Fibroblast of the aortic adventitia (primary cell): ENCODE data around the gene TRIM9. TPM values are rescaled to one million over a fixed set of nuclear protein-coding genes. Genes with fewer than 3 reads are reported as not detected.

Experiments
- DNase-seq: peaks from one replicate; pipeline ENCODE4 v3.0.0-alpha.2; 2010; ENCODE audit warnings: low read depth
- H3K4me3 ChIP-seq: 2 replicates; pipeline ENCODE4 v1.5.1; 2011; ENCODE audit warnings: low read depth, mild to moderate bottlenecking, control low read depth, low read length, moderate library complexity
- total RNA-seq: library from RNA; depleted of rRNA; stranded (reverse); fragments of >200 nt; gene quantifications from 2 replicates; pipeline ENCODE4 v1.2.3, GENCODE V29; 2012; ENCODE audit warnings: low replicate concordance
- TF ChIP-seq, protein P1 (sequence below): IDR thresholded peaks from 2 replicates; pipeline ENCODE4 v1.5.1; 2011; ENCODE audit warnings: mild to moderate bottlenecking, low read length, control low read depth, inconsistent platforms; ENCODE audit not compliant: insufficient read depth

Gene TRIM9
- total RNA-seq, 1 donor, result 1.6 TPM

GRCh38 chr14:51094282-51094821, 553 bp downstream of the TRIM9 start:
- TF ChIP-seq, protein P1, sequence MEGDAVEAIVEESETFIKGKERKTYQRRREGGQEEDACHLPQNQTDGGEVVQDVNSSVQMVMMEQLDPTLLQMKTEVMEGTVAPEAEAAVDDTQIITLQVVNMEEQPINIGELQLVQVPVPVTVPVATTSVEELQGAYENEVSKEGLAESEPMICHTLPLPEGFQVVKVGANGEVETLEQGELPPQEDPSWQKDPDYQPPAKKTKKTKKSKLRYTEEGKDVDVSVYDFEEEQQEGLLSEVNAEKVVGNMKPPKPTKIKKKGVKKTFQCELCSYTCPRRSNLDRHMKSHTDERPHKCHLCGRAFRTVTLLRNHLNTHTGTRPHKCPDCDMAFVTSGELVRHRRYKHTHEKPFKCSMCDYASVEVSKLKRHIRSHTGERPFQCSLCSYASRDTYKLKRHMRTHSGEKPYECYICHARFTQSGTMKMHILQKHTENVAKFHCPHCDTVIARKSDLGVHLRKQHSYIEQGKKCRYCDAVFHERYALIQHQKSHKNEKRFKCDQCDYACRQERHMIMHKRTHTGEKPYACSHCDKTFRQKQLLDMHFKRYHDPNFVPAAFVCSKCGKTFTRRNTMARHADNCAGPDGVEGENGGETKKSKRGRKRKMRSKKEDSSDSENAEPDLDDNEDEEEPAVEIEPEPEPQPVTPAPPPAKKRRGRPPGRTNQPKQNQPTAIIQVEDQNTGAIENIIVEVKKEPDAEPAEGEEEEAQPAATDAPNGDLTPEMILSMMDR, result no peak
- H3K4me3 ChIP-seq, result peak overlapping the region; percentile 65
- DNase-seq, result no peak

GRCh38 chr14:51093371-51094281, 1.3 kb downstream of the TRIM9 start:
- TF ChIP-seq, protein P1, result no peak
- H3K4me3 ChIP-seq, result no peak overlapping the region
- DNase-seq, result no peak

- H3K4me3 ChIP-seq, result no peak overlapping the region
- TF ChIP-seq, protein P1, result no peak
These were observed 1.9 kb downstream of the TRIM9 start for GRCh38 chr14:51092965-51093364.

DNA sequence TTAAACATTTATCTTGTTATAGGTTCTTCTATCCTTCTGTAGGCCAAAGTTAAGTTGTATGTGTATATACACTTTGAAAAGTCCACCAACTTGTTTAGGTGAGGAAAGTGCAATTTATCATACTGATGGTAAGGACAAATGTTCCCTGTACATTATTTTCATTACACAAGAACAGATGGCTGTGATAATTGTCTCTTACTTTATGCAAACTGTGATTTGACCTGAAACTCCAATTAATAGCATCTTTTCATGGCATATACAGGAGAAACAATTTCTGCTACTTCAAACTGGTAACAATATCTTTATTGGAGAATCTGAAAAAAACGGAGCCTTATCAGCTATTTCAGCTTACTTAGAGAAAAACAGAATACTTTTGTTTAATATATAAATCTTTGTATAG, 5.6 kb downstream of the TRIM9 start:
- DNase-seq, result no peak
- H3K4me3 ChIP-seq, result no peak overlapping the region
- TF ChIP-seq, protein P1, result no peak

More at GRCh38 chr14:51092965-51093364, 1.9 kb downstream of the TRIM9 start:
- no peak for DNase-seq

GRCh38 chr14:51087031-51087441, 7.9 kb downstream of the TRIM9 start:
- no peak overlapping the region for H3K4me3 ChIP-seq
- DNase-seq, result no peak
- TF ChIP-seq, protein P1, result no peak

- no peak for DNase-seq
- TF ChIP-seq, protein P1, result no peak
- no peak overlapping the region for H3K4me3 ChIP-seq
These were observed 8.9 kb downstream of the TRIM9 start for GRCh38 chr14:51086044-51086443.
